HepG2 (cell line): Measurements from ENCODE around the gene CLIP2. TPM values are rescaled to one million over a fixed set of nuclear protein-coding genes. Genes with fewer than 3 reads are reported as not detected.

Experiments
- ARID3A ChIP-seq: IDR thresholded peaks from 2 replicates; pipeline ENCODE4 v1.6.1; 2012; ENCODE audit warnings: low read depth, low read length, improper control_type of control experiment
- ARNTL ChIP-seq: sonication (generic); formaldehyde crosslinking; IDR thresholded peaks from 2 replicates; pipeline ENCODE4 v1.4.0; 2020; ENCODE audit warnings: mild to moderate bottlenecking, missing genetic modification reagents
- CEBPB ChIP-seq: IDR thresholded peaks from 2 replicates; pipeline ENCODE4 v1.6.1; 2011; ENCODE audit warnings: low read depth, low read length, improper control_type of control experiment, borderline replicate concordance
- DRAP1 ChIP-seq: IDR thresholded peaks from 2 replicates; pipeline ENCODE4 v1.6.1; 2016; ENCODE audit warnings: missing genetic modification reagents, missing compliant biosample characterization
- ELF1 ChIP-seq: sonication (generic); formaldehyde crosslinking; IDR thresholded peaks from 2 replicates; pipeline ENCODE4 v1.4.0; 2020; ENCODE audit warnings: missing genetic modification reagents
- RERE ChIP-seq: IDR thresholded peaks from 2 replicates; pipeline ENCODE4 v1.6.1; 2016; ENCODE audit warnings: low read depth, missing genetic modification reagents, missing compliant biosample characterization
- STAG1 ChIP-seq: sonication (generic); formaldehyde crosslinking; IDR thresholded peaks from 2 replicates; pipeline ENCODE4 v1.4.0; 2020; ENCODE audit warnings: missing genetic modification reagents
- ZNF362 ChIP-seq: sonication (generic); formaldehyde crosslinking; IDR thresholded peaks from 2 replicates; pipeline ENCODE4 v1.4.0; 2020; ENCODE audit warnings: missing genetic modification reagents, mild to moderate bottlenecking, borderline replicate concordance
- ZNF549 ChIP-seq: sonication (generic); formaldehyde crosslinking; IDR thresholded peaks from 2 replicates; pipeline ENCODE4 v1.5.0; 2020; ENCODE audit warnings: missing genetic modification reagents
- ZNF687 ChIP-seq: sonication (generic); formaldehyde crosslinking; IDR thresholded peaks from 2 replicates; pipeline ENCODE4 v1.5.1; 2020; ENCODE audit warnings: mild to moderate bottlenecking, missing genetic modification reagents, moderate library complexity
- ZNF724P ChIP-seq: sonication (generic); formaldehyde crosslinking; IDR thresholded peaks from 2 replicates; pipeline ENCODE4 v1.8.0; 2022; ENCODE audit warnings: missing genetic modification reagents, borderline replicate concordance
- ZNF784 ChIP-seq: sonication (generic); formaldehyde crosslinking; IDR thresholded peaks from 2 replicates; pipeline ENCODE4 v1.5.1; 2020; ENCODE audit warnings: missing genetic modification reagents, mild to moderate bottlenecking, borderline replicate concordance
- ZNF891 ChIP-seq: sonication (generic); formaldehyde crosslinking; IDR thresholded peaks from 2 replicates; pipeline ENCODE4 v1.5.0; 2020; ENCODE audit warnings: mild to moderate bottlenecking, missing genetic modification reagents
- polyA plus RNA-seq, 8 experiments: library from polyadenylated mRNA; depleted of rRNA in 3 of 8; stranded (reverse) in 7 of 8; unstranded in 1 of 8; fragments of >200 nt; fragmentation: Illumina TruSeq in 4 of 8; extraction: Trizol in 4 of 8; gene quantifications; 2 replicates each; pipeline versions ENCODE4 v1.2.1 to v1.2.3, GENCODE V29; 2011 to 2016; ENCODE audit warnings: low read depth in 4 of 8, missing spikeins in 1 of 8, mixed read lengths in 1 of 8; ENCODE audit not compliant: insufficient read depth in 1 of 8
- total RNA-seq, 5 experiments: library from RNA; depleted of rRNA; stranded (reverse); fragments of >200 nt; fragmentation: Illumina TruSeq; extraction: Trizol; gene quantifications; 2 replicates each; pipeline ENCODE4 v1.2.3, GENCODE V29; 2016; ENCODE audit warnings: low read depth in 1 of 5

Gene CLIP2
- total and polyA plus RNA-seq, 2 of the 13 experiments (the other 11 are each of a cell fraction or from before 2014, with no cell fraction given): 6.5 to 17.4 TPM

GRCh38 chr7:74292757-74293576 is 3.8 kb downstream of the CLIP2 start (continued):
- TF ChIP-seq ZNF687 (CRISPR knock-in tag) (peak; percentile 82), STAG1 (CRISPR knock-in tag) (0 out of 2 replicates have a peak, but pooled peaks have one; percentile 17), ELF1 (CRISPR knock-in tag) (peak; percentile 62), ZNF549 (CRISPR knock-in tag) (no peak), DRAP1 (CRISPR knock-in tag) (peak; percentile 85), CEBPB (peak; percentile 75; the same call in 1 of the 2 replicates), RERE (0 out of 2 replicates have a peak, but pooled peaks have one; percentile 38), ZNF891 (CRISPR knock-in tag) (no peak), ARID3A (peak; percentile 58; the same call in 1 of the 2 replicates), ZNF724P (CRISPR knock-in tag) (0 out of 2 replicates have a peak, but pooled peaks have one; percentile 48), ARNTL (CRISPR knock-in tag) (no peak; the same call in 1 of the 2 replicates), ZNF784 (CRISPR knock-in tag) (peak; percentile 20; the same call in 1 of the 2 replicates), ZNF362 (no peak)
